HG03442 (cell line): ENCODE results near the gene IFITM1.
A peak's percentile ranks its signal among the peaks of the same experiment; 100 is the strongest.
"Not testable (repeated sequence)": the region's sequence is repeated elsewhere in the genome, so short reads cannot be mapped to it uniquely, and the experiment has no call there.

Experiments
- ATAC-seq: cut with Tn5 transposase; IDR thresholded peaks from one replicate; pipeline ENCODE4 v1.9.1; 2021; ENCODE audit warnings: mild to moderate bottlenecking, moderate library complexity; ENCODE audit not compliant: unreplicated experiment

IFITM1 gene

GRCh38 chr11:325796-326591 lies 12.2 kb downstream of the IFITM1 start:
- no peak for ATAC-seq

- ATAC-seq: no peak
Measured at GRCh38 chr11:326592-326841, 12.7 kb downstream of the IFITM1 start.

- peak; percentile 53 for ATAC-seq
Measured at GRCh38 chr11:326842-327580, 13.2 kb downstream of the IFITM1 start.

GRCh38 chr11:327581-327923 lies 13.7 kb downstream of the IFITM1 start:
- ATAC-seq: no peak

GRCh38 chr11:328012-328411 lies 14.2 kb downstream of the IFITM1 start:
- no peak for ATAC-seq

- not testable (repeated sequence) for ATAC-seq
Measured at GRCh38 chr11:328516-329100, 14.8 kb downstream of the IFITM1 start.

- ATAC-seq: no peak
Measured at GRCh38 chr11:329886-330253, 16.0 kb downstream of the IFITM1 start.

GRCh38 chr11:330307-330693 lies 16.5 kb downstream of the IFITM1 start:
- no peak for ATAC-seq

GRCh38 chr11:330694-331357 lies 17.0 kb downstream of the IFITM1 start:
- ATAC-seq: no peak

- ATAC-seq: no peak
Measured at GRCh38 chr11:331358-332060, 17.7 kb downstream of the IFITM1 start.

- no peak for ATAC-seq
Measured at GRCh38 chr11:332651-333480, 19.0 kb downstream of the IFITM1 start.

GRCh38 chr11:333616-334263 lies 19.9 kb downstream of the IFITM1 start:
- not testable (repeated sequence) for ATAC-seq

- no peak for ATAC-seq
Measured at GRCh38 chr11:334264-334994, 20.6 kb downstream of the IFITM1 start.

- ATAC-seq: no peak
Measured at GRCh38 chr11:335779-336658, 22.2 kb downstream of the IFITM1 start.

- no peak for ATAC-seq
Measured at GRCh38 chr11:336659-337198, 22.9 kb downstream of the IFITM1 start.

GRCh38 chr11:337711-338110 lies 23.9 kb downstream of the IFITM1 start:
- no peak for ATAC-seq

- no peak for ATAC-seq
Measured at GRCh38 chr11:339963-340362, 26.1 kb downstream of the IFITM1 start.
